Measurements from ENCODE around the gene CPSF4L. TPM values are rescaled to one million over a fixed set of nuclear protein-coding genes. Genes with fewer than 3 reads are reported as not detected.

CPSF4L gene
- total RNA-seq, 2 experiments from 2014 or later: not detected

- CTCF ChIA-PET (ENCODE audit: unreplicated experiment): no interaction called here
- Histone ChIP-seq H3K36me3 (ENCODE audit: insufficient read depth, low read length) (no peaks in the 10 kb centered on the region), H3K27ac (ENCODE audit: low read depth, low read length, poor library complexity, severe bottlenecking) (no peak overlapping the region), H3K4me1 (ENCODE audit: insufficient read depth, low read length, poor library complexity, severe bottlenecking) (no peaks in the 10 kb centered on the region), H3K4me3 (ENCODE audit: low read depth, low read length, poor library complexity, severe bottlenecking) (no peak overlapping the region), H3K79me2 (ENCODE audit: insufficient read depth, low read depth, low read length) (no peaks in the 10 kb centered on the region), H2AFZ (ENCODE audit: low read length) (no peak overlapping the region), H3K4me2 (ENCODE audit: low read length) (no peak overlapping the region), H3K9me3 (ENCODE audit: low read length) (no peaks in the 10 kb centered on the region), H3K9me2 (ENCODE audit: insufficient read depth, low read length) (no peaks in the 10 kb centered on the region), H4K20me1 (ENCODE audit: insufficient read depth, low read length) (no peaks in the 10 kb centered on the region)
- BruUV-seq (replicated peaks): no TSS peak
- no peak for DNase-seq (ENCODE audit: low spot score)
- TF ChIP-seq CTCF (conservative IDR thresholded peaks at IDR 0.05; ENCODE audit: low read length) (no peak), EZH2phosphoT487 (IDR thresholded peaks at IDR 0.05; ENCODE audit: borderline replicate concordance, low read depth, low read length) (no peak)
- POLR2A ChIA-PET: interaction anchor here (0.6 kb wide), 1 partner anchor 23 kb away, joined by 3 read pairs; no protein-coding TSS in a partner anchor
- intact Hi-C loops (cut with micrococcal nuclease; ENCODE audit: unreplicated experiment): no loop called here
Measured at GRCh38 chr17:73305845-73306836, 44.5 kb upstream of the CPSF4L start.

- TF ChIP-seq CTCF (conservative IDR thresholded peaks at IDR 0.05; ENCODE audit: low read length) (no peak), EZH2phosphoT487 (IDR thresholded peaks at IDR 0.05; ENCODE audit: borderline replicate concordance, low read depth, low read length) (no peak)
- BruUV-seq (replicated peaks): no TSS peak
- Histone ChIP-seq H4K20me1 (ENCODE audit: insufficient read depth, low read length) (no peaks in the 10 kb centered on the region), H3K4me3 (ENCODE audit: low read depth, low read length, poor library complexity, severe bottlenecking) (no peak overlapping the region), H3K27ac (ENCODE audit: low read depth, low read length, poor library complexity, severe bottlenecking) (no peak overlapping the region), H2AFZ (ENCODE audit: low read length) (no peak overlapping the region), H3K4me2 (ENCODE audit: low read length) (no peak overlapping the region), H3K9me2 (ENCODE audit: insufficient read depth, low read length) (no peaks in the 10 kb centered on the region), H3K36me3 (ENCODE audit: insufficient read depth, low read length) (no peaks in the 10 kb centered on the region), H3K79me2 (ENCODE audit: insufficient read depth, low read depth, low read length) (no peaks in the 10 kb centered on the region), H3K9me3 (ENCODE audit: low read length) (no peaks in the 10 kb centered on the region), H3K4me1 (ENCODE audit: insufficient read depth, low read length, poor library complexity, severe bottlenecking) (no peaks in the 10 kb centered on the region)
- no peak for DNase-seq (ENCODE audit: low spot score)
- intact Hi-C loops (cut with micrococcal nuclease; ENCODE audit: unreplicated experiment): no loop called here
- ChIA-PET POLR2A (no interaction called here), CTCF (ENCODE audit: unreplicated experiment) (no interaction called here)
Measured at GRCh38 chr17:73304971-73305812, 43.5 kb upstream of the CPSF4L start.

Measured in OCI-LY7 (cell line).